GM18526 (cell line): ENCODE measurements around the gene FANCC.

Source experiments
- POLR2A ChIP-seq: IDR thresholded peaks from 3 replicates; pipeline ENCODE4 v1.6.1; 2011; ENCODE audit not compliant: insufficient read length; ENCODE audit errors: extremely low read depth

Gene FANCC

GRCh38 chr9:95190413-95190812, 127.1 kb downstream of the FANCC start:
- no peak for TF ChIP-seq POLR2A

GRCh38 chr9:95189251-95190098, 128.0 kb downstream of the FANCC start:
- no peak for TF ChIP-seq POLR2A

- no peak for TF ChIP-seq POLR2A
These were observed 129.1 kb downstream of the FANCC start for GRCh38 chr9:95188459-95188858.

GRCh38 chr9:95185956-95186355, 131.6 kb downstream of the FANCC start:
- no peak for TF ChIP-seq POLR2A

GRCh38 chr9:95182854-95183563, 134.5 kb downstream of the FANCC start:
- TF ChIP-seq POLR2A: no peak

GRCh38 chr9:95181835-95182234, 135.7 kb downstream of the FANCC start:
- TF ChIP-seq POLR2A: no peak

GRCh38 chr9:95181226-95181818, 136.2 kb downstream of the FANCC start:
- TF ChIP-seq POLR2A: no peak

- no peak for TF ChIP-seq POLR2A
These were observed 139.9 kb downstream of the FANCC start for GRCh38 chr9:95177617-95178016.

GRCh38 chr9:95176755-95177319, 140.7 kb downstream of the FANCC start:
- no peak for TF ChIP-seq POLR2A

GRCh38 chr9:95175523-95175922, 142.0 kb downstream of the FANCC start:
- no peak for TF ChIP-seq POLR2A

GRCh38 chr9:95174038-95174437, 143.5 kb downstream of the FANCC start:
- no peak for TF ChIP-seq POLR2A

- no peak for TF ChIP-seq POLR2A
These were observed 145.9 kb downstream of the FANCC start for GRCh38 chr9:95171596-95171995.

GRCh38 chr9:95171001-95171400, 146.5 kb downstream of the FANCC start:
- no peak for TF ChIP-seq POLR2A

- no peak for TF ChIP-seq POLR2A
These were observed 149.5 kb downstream of the FANCC start for GRCh38 chr9:95167998-95168397.

- no peak for TF ChIP-seq POLR2A
These were observed 152.5 kb downstream of the FANCC start for GRCh38 chr9:95165004-95165403.
